Measurements from ENCODE around the gene RNF207.

DNA sequence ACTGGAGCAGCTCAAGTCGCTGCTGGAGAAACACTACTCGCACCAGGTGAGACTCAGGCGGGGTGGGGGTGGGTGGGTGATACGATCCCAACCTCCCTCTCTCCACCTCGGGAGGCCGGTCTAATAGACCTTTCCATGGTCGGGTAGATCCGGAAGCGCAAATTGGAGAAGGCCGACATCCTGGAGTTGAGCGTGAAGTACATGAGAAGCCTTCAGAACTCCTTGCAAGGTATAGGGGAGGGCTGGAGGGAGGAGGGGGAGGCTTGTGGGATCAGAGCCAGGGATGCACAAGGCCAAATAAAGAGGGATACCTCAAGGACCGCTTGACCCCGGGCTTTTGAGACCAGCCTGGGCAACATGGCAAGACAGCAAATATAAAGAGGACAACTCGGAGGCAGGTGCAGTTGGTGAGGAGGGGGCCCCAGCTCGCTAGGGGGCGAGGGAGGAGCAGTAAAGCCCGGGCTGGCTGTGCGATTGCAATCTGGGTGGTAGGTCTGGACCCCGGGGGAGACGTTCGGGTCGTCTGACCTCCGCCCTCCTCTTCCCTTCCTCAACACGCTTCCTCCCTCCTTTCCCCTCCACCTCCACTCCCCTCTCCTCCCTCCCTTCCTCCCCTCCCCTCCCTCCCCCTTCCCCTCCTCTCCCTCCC lies 38.6 kb downstream of the RNF207 start:
- TF ChIP-seq, protein P1, sequence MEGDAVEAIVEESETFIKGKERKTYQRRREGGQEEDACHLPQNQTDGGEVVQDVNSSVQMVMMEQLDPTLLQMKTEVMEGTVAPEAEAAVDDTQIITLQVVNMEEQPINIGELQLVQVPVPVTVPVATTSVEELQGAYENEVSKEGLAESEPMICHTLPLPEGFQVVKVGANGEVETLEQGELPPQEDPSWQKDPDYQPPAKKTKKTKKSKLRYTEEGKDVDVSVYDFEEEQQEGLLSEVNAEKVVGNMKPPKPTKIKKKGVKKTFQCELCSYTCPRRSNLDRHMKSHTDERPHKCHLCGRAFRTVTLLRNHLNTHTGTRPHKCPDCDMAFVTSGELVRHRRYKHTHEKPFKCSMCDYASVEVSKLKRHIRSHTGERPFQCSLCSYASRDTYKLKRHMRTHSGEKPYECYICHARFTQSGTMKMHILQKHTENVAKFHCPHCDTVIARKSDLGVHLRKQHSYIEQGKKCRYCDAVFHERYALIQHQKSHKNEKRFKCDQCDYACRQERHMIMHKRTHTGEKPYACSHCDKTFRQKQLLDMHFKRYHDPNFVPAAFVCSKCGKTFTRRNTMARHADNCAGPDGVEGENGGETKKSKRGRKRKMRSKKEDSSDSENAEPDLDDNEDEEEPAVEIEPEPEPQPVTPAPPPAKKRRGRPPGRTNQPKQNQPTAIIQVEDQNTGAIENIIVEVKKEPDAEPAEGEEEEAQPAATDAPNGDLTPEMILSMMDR (IDR thresholded peaks at IDR 0.05), result no peak
- peak; percentile 11 for TF ChIP-seq EZH2 (IDR thresholded peaks at IDR 0.05)
